Activated T-helper 2 cell treated with anti-CD3 and anti-CD28 coated beads, Interferon-gamma antibody, Interleukin-2, Interleukin-4, amounts not matched to agents 10 μg/mL and 5 μg/mL and 100 μg/mL, durations not matched to agents 14 hours and 24 hours and 36 hours (primary cell): ENCODE measurements around the gene PDZD4. TPM values are rescaled to one million over a fixed set of nuclear protein-coding genes. Genes with fewer than 3 reads are reported as not detected.

Experiments
- DNase-seq: peaks from one replicate; pipeline ENCODE4 v3.0.0; 2021; ENCODE audit warnings: low spot score
- H3K27ac Mint-ChIP-seq: one replicate; pipeline ENCODE4 v1.8.0; 2021; ENCODE audit warnings: mixed read lengths
- H3K27me3 Mint-ChIP-seq: one replicate; pipeline ENCODE4 v1.8.0; 2021; ENCODE audit warnings: low read depth, mixed read lengths
- H3K36me3 Mint-ChIP-seq: one replicate; pipeline ENCODE4 v1.8.0; 2021; ENCODE audit warnings: low read depth, mixed read lengths
- H3K4me1 Mint-ChIP-seq: one replicate; pipeline ENCODE4 v1.8.0; 2021; ENCODE audit warnings: low read depth, mixed read lengths
- H3K4me3 Mint-ChIP-seq: one replicate; pipeline ENCODE4 v1.8.0; 2021; ENCODE audit warnings: low read depth, mild to moderate bottlenecking, moderate library complexity, mixed read lengths
- H3K9me3 Mint-ChIP-seq: one replicate; pipeline ENCODE4 v1.8.0; 2021; ENCODE audit warnings: mixed read lengths
- intact Hi-C: fragments of 100-400 bp; cut with micrococcal nuclease; formaldehyde crosslinking; loops from one replicate; pipeline ENCODE4 v1.15.1; 2023
- total RNA-seq: library from RNA; stranded (reverse); gene quantifications from 2 replicates; pipeline ENCODE4 v1.2.3, GENCODE V29; 2022

PDZD4 gene
- total RNA-seq, 1 donor from 2014 or later, result 0.91 TPM

- no peak for DNase-seq
- no peaks in the 10 kb centered on the region for H3K4me1 Mint-ChIP-seq
- H3K27me3 Mint-ChIP-seq, result peaks cover 28% of the 10 kb centered on the region
- H3K9me3 Mint-ChIP-seq, result no peaks in the 10 kb centered on the region
- no peaks in the 10 kb centered on the region for H3K36me3 Mint-ChIP-seq
- no peak overlapping the region for H3K27ac Mint-ChIP-seq
- intact Hi-C loops, result no loop called here
- H3K4me3 Mint-ChIP-seq, result no peak overlapping the region
Observed at GRCh38 chrX:153845842-153846241, 15.5 kb upstream of the PDZD4 start.

- Mint-ChIP-seq H3K4me3 (no peak overlapping the region), H3K27me3 (peaks cover 26% of the 10 kb centered on the region), H3K4me1 (no peaks in the 10 kb centered on the region), H3K9me3 (no peaks in the 10 kb centered on the region), H3K36me3 (no peaks in the 10 kb centered on the region), H3K27ac (no peak overlapping the region)
- no peak for DNase-seq
- intact Hi-C loops, result no loop called here
Observed at GRCh38 chrX:153845195-153845594, 14.9 kb upstream of the PDZD4 start.

DNA sequence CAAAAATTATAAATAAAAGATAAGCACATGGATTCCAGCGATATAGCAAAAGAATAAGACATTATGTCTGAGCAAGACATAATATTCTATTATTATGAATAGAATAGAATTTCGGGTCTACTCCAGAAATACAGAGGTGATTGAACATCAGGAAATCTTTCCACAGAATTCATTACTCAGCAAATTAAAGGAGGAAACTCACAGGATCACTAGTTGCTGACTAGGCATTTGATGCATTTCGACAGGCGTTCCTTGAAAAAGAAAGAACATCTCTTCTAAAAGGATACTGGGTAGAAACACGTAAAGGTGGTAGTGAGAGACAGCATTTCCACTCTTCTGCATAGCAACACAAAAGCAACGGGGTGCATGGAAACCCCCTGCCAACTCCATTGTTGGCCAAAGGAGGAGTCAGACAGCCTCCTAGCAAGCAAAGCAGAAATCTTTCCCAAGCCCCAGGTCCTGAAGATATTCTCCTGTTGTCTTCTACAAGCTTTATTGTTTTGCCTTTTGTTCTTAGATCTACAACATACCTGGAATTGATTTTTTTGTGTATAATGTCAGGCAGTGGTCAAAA is 14.3 kb upstream of the PDZD4 start:
- no peaks in the 10 kb centered on the region for H3K4me1 Mint-ChIP-seq
- no peak overlapping the region for H3K4me3 Mint-ChIP-seq
- peaks cover 26% of the 10 kb centered on the region for H3K27me3 Mint-ChIP-seq
- intact Hi-C loops, result no loop called here
- DNase-seq, result no peak
- no peak overlapping the region for H3K27ac Mint-ChIP-seq
- no peaks in the 10 kb centered on the region for H3K36me3 Mint-ChIP-seq
- no peaks in the 10 kb centered on the region for H3K9me3 Mint-ChIP-seq

GRCh38 chrX:153836921-153837320 is 6.6 kb upstream of the PDZD4 start:
- no peak overlapping the region for H3K27ac Mint-ChIP-seq
- no peak overlapping the region for H3K4me3 Mint-ChIP-seq
- H3K9me3 Mint-ChIP-seq, result no peaks in the 10 kb centered on the region
- intact Hi-C loops, result no loop called here
- DNase-seq, result no peak
- peaks cover 14% of the 10 kb centered on the region for H3K27me3 Mint-ChIP-seq
- no peaks in the 10 kb centered on the region for H3K36me3 Mint-ChIP-seq
- no peaks in the 10 kb centered on the region for H3K4me1 Mint-ChIP-seq

- Mint-ChIP-seq H3K9me3 (no peaks in the 10 kb centered on the region), H3K4me1 (no peaks in the 10 kb centered on the region), H3K27ac (no peak overlapping the region), H3K36me3 (no peaks in the 10 kb centered on the region), H3K27me3 (peaks cover 26% of the 10 kb centered on the region), H3K4me3 (no peak overlapping the region)
- DNase-seq, result no peak
- intact Hi-C loops, result no loop called here
Observed at GRCh38 chrX:153832728-153833127, 2.4 kb upstream of the PDZD4 start.

GRCh38 chrX:153831429-153832150 is 1.2 kb upstream of the PDZD4 start:
- Mint-ChIP-seq H3K4me3 (peak overlapping the region; percentile 37), H3K4me1 (peaks cover 3% of the 10 kb centered on the region), H3K27me3 (peaks cover 36% of the 10 kb centered on the region), H3K27ac (no peak overlapping the region), H3K9me3 (no peaks in the 10 kb centered on the region), H3K36me3 (no peaks in the 10 kb centered on the region)
- no peak for DNase-seq
- intact Hi-C loops, result no loop called here

DNA sequence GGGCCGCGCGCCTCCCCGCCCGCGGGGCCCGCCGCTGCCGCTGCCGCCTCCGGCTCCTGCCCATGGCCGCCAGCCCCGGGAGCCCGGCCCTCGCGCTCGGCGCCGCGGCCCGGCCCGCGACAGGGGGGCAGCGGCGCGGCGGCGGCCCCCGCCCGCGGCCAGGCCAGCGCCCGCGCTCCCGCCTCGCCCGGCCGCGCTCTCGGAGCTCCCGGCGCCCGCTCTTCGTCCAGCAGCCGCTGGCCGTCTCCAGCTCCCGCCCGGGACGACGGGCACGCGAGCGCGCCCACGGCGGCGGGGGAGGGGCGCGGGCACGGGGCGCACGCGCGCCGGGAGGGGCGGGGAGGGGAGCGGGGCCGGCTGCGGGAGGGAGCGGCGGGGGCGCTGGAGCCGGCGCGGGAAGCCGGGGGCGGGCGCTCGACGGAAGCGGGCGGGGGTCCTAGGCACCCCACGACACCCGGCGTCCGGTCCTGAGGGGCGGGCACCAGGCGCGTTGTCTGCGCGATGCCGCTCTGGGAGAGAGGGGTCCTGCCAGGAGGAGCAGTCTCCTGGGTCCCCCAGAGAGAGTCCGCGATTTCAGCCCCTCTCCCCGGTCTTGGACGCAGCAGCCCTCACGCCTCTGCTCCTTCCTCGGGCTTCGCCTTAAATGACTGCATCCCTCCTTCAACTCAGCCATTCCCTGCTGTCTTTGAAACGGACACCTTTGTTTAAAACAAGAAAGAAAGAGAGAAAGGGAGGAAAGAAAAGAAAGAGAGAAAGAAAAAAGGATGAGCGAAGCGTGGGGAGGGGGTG is 490 bp upstream of the PDZD4 start:
- no peaks in the 10 kb centered on the region for H3K36me3 Mint-ChIP-seq
- H3K4me3 Mint-ChIP-seq, result no peak overlapping the region
- intact Hi-C loops, result no loop called here

DNA sequence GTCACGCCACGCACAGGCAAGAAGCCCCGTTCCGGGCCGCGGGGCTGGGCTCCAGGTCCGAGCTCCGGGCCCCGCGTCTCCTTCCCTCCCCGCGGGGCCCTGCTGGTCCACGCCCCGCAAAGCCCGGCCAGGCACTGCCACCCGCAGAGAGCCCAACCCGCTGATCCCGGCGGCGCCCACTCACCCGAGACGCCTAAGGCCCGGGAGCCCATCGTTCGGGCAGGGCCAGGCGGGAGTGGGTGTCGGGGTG is 870 bp downstream of the PDZD4 start:
- Mint-ChIP-seq H3K27ac (no peak overlapping the region), H3K9me3 (no peaks in the 10 kb centered on the region), H3K4me1 (peaks cover 3% of the 10 kb centered on the region), H3K4me3 (no peak overlapping the region), H3K36me3 (no peaks in the 10 kb centered on the region), H3K27me3 (peaks cover 34% of the 10 kb centered on the region)
- intact Hi-C loops, result no loop called here
- no peak for DNase-seq

More for the DNA sequence above, 490 bp upstream of the PDZD4 start:
- no peak for DNase-seq
- H3K4me1 Mint-ChIP-seq, result peaks cover 3% of the 10 kb centered on the region
- H3K27ac Mint-ChIP-seq, result no peak overlapping the region
- H3K27me3 Mint-ChIP-seq, result peaks cover 34% of the 10 kb centered on the region
- H3K9me3 Mint-ChIP-seq, result no peaks in the 10 kb centered on the region

DNA sequence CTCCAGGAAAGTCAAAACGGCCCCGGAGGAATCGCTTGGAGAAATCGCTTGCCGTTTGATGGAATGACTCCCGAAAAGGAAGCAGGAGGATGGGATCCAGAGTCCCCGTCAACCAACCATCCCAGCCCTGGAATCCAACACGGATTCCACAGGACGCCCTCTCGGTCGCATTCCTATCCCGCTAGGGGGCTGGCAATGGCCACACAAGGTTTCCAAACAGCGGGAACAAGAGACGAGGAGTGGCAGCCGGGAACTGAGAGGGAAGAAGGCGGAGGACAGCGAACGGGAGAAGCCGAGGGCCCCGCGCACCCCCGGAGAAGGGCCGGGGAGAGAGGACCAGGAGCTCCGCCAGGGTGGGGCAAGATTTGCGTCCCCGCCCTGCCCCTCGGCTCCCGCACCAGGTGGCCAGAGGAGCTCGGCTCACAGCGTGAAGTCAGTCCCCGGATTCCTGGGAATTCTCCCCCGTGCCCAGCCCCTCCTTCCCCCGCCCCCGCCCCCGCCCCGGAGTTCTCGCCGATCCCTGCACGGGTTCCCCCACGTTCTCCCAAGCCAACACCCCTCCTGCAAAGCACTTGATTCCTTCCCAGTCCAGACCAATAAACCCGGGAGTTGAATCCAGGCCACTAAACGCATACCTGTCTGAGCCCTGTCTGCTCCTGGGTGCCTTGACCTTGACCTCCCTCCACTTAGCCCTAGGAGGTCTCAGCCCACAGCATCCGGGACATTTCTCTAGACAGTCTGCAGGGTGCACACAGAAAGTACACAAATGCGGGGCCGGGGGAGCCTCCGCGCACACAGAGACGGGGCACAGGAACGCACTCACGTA is 1.4 kb downstream of the PDZD4 start:
- H3K27me3 Mint-ChIP-seq, result peaks cover 38% of the 10 kb centered on the region
- H3K27ac Mint-ChIP-seq, result no peak overlapping the region
- H3K4me1 Mint-ChIP-seq, result peaks cover 3% of the 10 kb centered on the region
- no peak for DNase-seq
- intact Hi-C loops, result no loop called here
- H3K4me3 Mint-ChIP-seq, result no peak overlapping the region
- no peaks in the 10 kb centered on the region for H3K9me3 Mint-ChIP-seq
- no peaks in the 10 kb centered on the region for H3K36me3 Mint-ChIP-seq

DNA sequence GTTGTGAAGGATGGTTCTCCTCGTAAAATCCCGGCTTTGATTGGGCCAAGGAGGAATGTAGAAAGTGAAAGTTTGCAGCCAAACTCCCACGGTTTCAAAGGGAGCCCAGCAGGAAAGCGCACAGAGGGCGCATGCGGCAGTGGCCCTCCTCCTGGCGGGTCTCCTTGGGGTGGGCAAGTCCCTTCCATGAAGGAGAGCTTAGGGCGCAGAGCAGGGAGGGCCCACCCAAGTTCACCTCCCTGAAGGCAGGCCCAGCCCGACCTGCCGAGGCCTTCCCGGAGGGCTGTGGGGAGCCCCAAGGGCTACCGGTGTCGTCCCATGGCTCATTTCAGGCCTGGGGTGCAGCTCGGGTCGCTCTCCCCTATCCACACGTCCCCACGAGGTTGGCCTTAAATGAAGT is 2.0 kb downstream of the PDZD4 start:
- Mint-ChIP-seq H3K27me3 (peaks cover 38% of the 10 kb centered on the region), H3K9me3 (no peaks in the 10 kb centered on the region), H3K4me3 (no peak overlapping the region), H3K36me3 (no peaks in the 10 kb centered on the region), H3K27ac (no peak overlapping the region), H3K4me1 (peaks cover 3% of the 10 kb centered on the region)
- intact Hi-C loops, result no loop called here
- no peak for DNase-seq

- no peaks in the 10 kb centered on the region for H3K36me3 Mint-ChIP-seq
- no peak overlapping the region for H3K27ac Mint-ChIP-seq
- DNase-seq, result no peak
- H3K4me1 Mint-ChIP-seq, result peaks cover 3% of the 10 kb centered on the region
- intact Hi-C loops, result no loop called here
- H3K4me3 Mint-ChIP-seq, result no peak overlapping the region
- no peaks in the 10 kb centered on the region for H3K9me3 Mint-ChIP-seq
- peaks cover 34% of the 10 kb centered on the region for H3K27me3 Mint-ChIP-seq
Observed at GRCh38 chrX:153827903-153828302, 2.4 kb downstream of the PDZD4 start.

DNA sequence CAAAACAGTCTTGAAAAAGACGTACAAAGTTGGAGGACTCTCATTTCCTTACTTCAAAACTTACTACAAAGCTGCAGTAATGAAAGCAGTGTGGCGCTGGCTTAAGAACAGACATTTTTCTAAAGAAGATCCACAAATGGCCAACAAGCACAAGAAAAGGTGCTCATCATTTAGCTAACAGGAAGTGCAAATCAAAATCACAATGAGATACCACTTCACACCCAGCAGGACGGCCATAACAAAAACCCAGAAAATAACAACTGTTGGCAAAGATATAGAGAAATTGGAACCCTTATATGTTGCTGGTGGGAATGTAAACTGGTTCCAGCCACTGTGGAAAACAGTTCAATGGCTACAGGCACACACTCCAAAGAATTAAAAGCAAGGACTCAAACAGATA is 3.3 kb downstream of the PDZD4 start:
- H3K27me3 Mint-ChIP-seq, result peaks cover 31% of the 10 kb centered on the region
- no peaks in the 10 kb centered on the region for H3K9me3 Mint-ChIP-seq
- DNase-seq, result no peak
- H3K4me1 Mint-ChIP-seq, result peaks cover 11% of the 10 kb centered on the region
- H3K27ac Mint-ChIP-seq, result no peak overlapping the region
- no peaks in the 10 kb centered on the region for H3K36me3 Mint-ChIP-seq
- intact Hi-C loops, result no loop called here
- H3K4me3 Mint-ChIP-seq, result no peak overlapping the region

GRCh38 chrX:153825042-153825441 is 5.3 kb downstream of the PDZD4 start:
- H3K9me3 Mint-ChIP-seq, result no peaks in the 10 kb centered on the region
- no peak overlapping the region for H3K27ac Mint-ChIP-seq
- peaks cover 23% of the 10 kb centered on the region for H3K27me3 Mint-ChIP-seq
- no peak overlapping the region for H3K4me3 Mint-ChIP-seq
- intact Hi-C loops, result no loop called here
- peaks cover 14% of the 10 kb centered on the region for H3K4me1 Mint-ChIP-seq
- H3K36me3 Mint-ChIP-seq, result no peaks in the 10 kb centered on the region
- no peak for DNase-seq
